GM12878 (cell line): Measurements from ENCODE around the gene DACH1.

Source experiments
- BCL11A ChIP-seq: IDR thresholded peaks from 2 replicates; pipeline ENCODE4 v1.6.1; 2011; ENCODE audit warnings: low read depth, low read length
- NFIC ChIP-seq: IDR thresholded peaks from 2 replicates; pipeline ENCODE4 v1.6.1; 2012; ENCODE audit warnings: low read depth, mild to moderate bottlenecking, inconsistent platforms, low read length, moderate library complexity
- RCOR1 ChIP-seq: conservative IDR thresholded peaks from 2 replicates; pipeline ENCODE4 v1.6.1; 2012; ENCODE audit warnings: low read depth, low read length, improper control_type of control experiment
- USF1 ChIP-seq: IDR thresholded peaks from 2 replicates; pipeline ENCODE4 v1.6.1; 2011; ENCODE audit warnings: borderline replicate concordance, low read depth, mild to moderate bottlenecking, moderate library complexity, mixed read lengths, low read length; ENCODE audit not compliant: insufficient read depth; ENCODE audit errors: extremely low read length

- no peak for TF ChIP-seq RCOR1
- TF ChIP-seq USF1, result no peak
- no peak for TF ChIP-seq NFIC
- TF ChIP-seq BCL11A, result no peak
Observed at GRCh38 chr13:71634182-71634581, 232.8 kb downstream of the DACH1 start.
